HepG2 (cell line): Measurements from ENCODE around the gene C1orf116. TPM values are rescaled to one million over a fixed set of nuclear protein-coding genes. Genes with fewer than 3 reads are reported as not detected.

Source experiments
- ARNT ChIP-seq: fragments of 450-650 bp; IDR thresholded peaks from 2 replicates; pipeline ENCODE4 v1.6.1; 2017
- BCLAF1 ChIP-seq: fragments of 450-650 bp; IDR thresholded peaks from 2 replicates; pipeline ENCODE4 v1.6.1; 2017; ENCODE audit warnings: mild to moderate bottlenecking
- BHLHE40 ChIP-seq: IDR thresholded peaks from 2 replicates; pipeline ENCODE4 v1.6.1; 2011; ENCODE audit warnings: low read length, improper control_type of control experiment
- GABPB1 ChIP-seq: IDR thresholded peaks from 2 replicates; pipeline ENCODE4 v1.6.1; 2016; ENCODE audit warnings: mild to moderate bottlenecking, missing genetic modification reagents, moderate library complexity, missing compliant biosample characterization
- KAT2B ChIP-seq: fragments of 150-350 bp; IDR thresholded peaks from 2 replicates; pipeline ENCODE4 v1.6.1; 2014; ENCODE audit warnings: low read depth, low read length, borderline replicate concordance
- NR2F1 ChIP-seq, 2 experiments: fragments of 450-650 bp in 1 of 2; formaldehyde crosslinking in 1 of 2; IDR thresholded peaks; 2 replicates each; pipeline versions ENCODE4 v1.5.0 to v1.6.1; 2016 to 2020; ENCODE audit warnings: mild to moderate bottlenecking in 1 of 2, missing compliant biosample characterization in 1 of 2, missing genetic modification reagents in 1 of 2, moderate library complexity in 1 of 2
- SALL2 ChIP-seq: sonication (generic); formaldehyde crosslinking; IDR thresholded peaks from 2 replicates; pipeline ENCODE4 v1.8.1; 2023; ENCODE audit warnings: mild to moderate bottlenecking, missing genetic modification reagents, inconsistent platforms
- SIX1 ChIP-seq: sonication (generic); formaldehyde crosslinking; IDR thresholded peaks from 2 replicates; pipeline ENCODE4 v1.4.0; 2020; ENCODE audit warnings: missing genetic modification reagents, borderline replicate concordance
- SOX13 ChIP-seq, 3 experiments: fragments of 450-650 bp in 1 of 3; sonication (generic) in 1 of 3; formaldehyde crosslinking in 1 of 3; IDR thresholded peaks in 2 of 3; conservative IDR thresholded peaks in 1 of 3; 2 replicates each; pipeline versions ENCODE4 v1.5.0 to v1.6.1; 2016 to 2020; ENCODE audit warnings: antibody characterized with exemption in 1 of 3, mild to moderate bottlenecking in 1 of 3, missing compliant biosample characterization in 1 of 3, missing genetic modification reagents in 1 of 3, moderate library complexity in 1 of 3
- TFDP2 ChIP-seq: sonication (generic); formaldehyde crosslinking; IDR thresholded peaks from 2 replicates; pipeline ENCODE4 v1.4.0; 2020; ENCODE audit warnings: missing genetic modification reagents
- ZBTB4 ChIP-seq: sonication (generic); formaldehyde crosslinking; IDR thresholded peaks from 2 replicates; pipeline ENCODE4 v1.4.0; 2020; ENCODE audit warnings: missing genetic modification reagents, mild to moderate bottlenecking, borderline replicate concordance
- ZNF317 ChIP-seq: sonication (generic); formaldehyde crosslinking; IDR thresholded peaks from 2 replicates; pipeline ENCODE4 v1.5.0; 2020; ENCODE audit warnings: mild to moderate bottlenecking, missing genetic modification reagents
- ZNF326 ChIP-seq: sonication (generic); formaldehyde crosslinking; IDR thresholded peaks from 2 replicates; pipeline ENCODE4 v1.4.0; 2020; ENCODE audit warnings: missing genetic modification reagents, borderline replicate concordance
- ZNF557 ChIP-seq: sonication (generic); formaldehyde crosslinking; IDR thresholded peaks from 2 replicates; pipeline ENCODE4 v1.4.0; 2020; ENCODE audit warnings: missing genetic modification reagents
- ZNF574 ChIP-seq: sonication (generic); formaldehyde crosslinking; IDR thresholded peaks from 2 replicates; pipeline ENCODE4 v1.4.0; 2020; ENCODE audit warnings: missing genetic modification reagents
- ZNF780A ChIP-seq: sonication (generic); formaldehyde crosslinking; IDR thresholded peaks from 2 replicates; pipeline ENCODE4 v1.8.0; 2022; ENCODE audit warnings: mild to moderate bottlenecking, missing genetic modification reagents, moderate library complexity
- ZNF782 ChIP-seq: sonication (generic); formaldehyde crosslinking; IDR thresholded peaks from 2 replicates; pipeline ENCODE4 v1.4.0; 2020; ENCODE audit warnings: missing genetic modification reagents, mild to moderate bottlenecking, borderline replicate concordance
- polyA plus RNA-seq, 8 experiments: library from polyadenylated mRNA; depleted of rRNA in 3 of 8; stranded (reverse) in 7 of 8; unstranded in 1 of 8; fragments of >200 nt; fragmentation: Illumina TruSeq in 4 of 8; extraction: Trizol in 4 of 8; gene quantifications; 2 replicates each; pipeline versions ENCODE4 v1.2.1 to v1.2.3, GENCODE V29; 2011 to 2016; ENCODE audit warnings: low read depth in 4 of 8, missing spikeins in 1 of 8, mixed read lengths in 1 of 8; ENCODE audit not compliant: insufficient read depth in 1 of 8
- total RNA-seq, 5 experiments: library from RNA; depleted of rRNA; stranded (reverse); fragments of >200 nt; fragmentation: Illumina TruSeq; extraction: Trizol; gene quantifications; 2 replicates each; pipeline ENCODE4 v1.2.3, GENCODE V29; 2016; ENCODE audit warnings: low read depth in 1 of 5

C1orf116 gene
- total and polyA plus RNA-seq, 2 of the 13 experiments (the other 11 are each of a cell fraction or from before 2014, with no cell fraction given): 0.51 to 0.95 TPM

- TF ChIP-seq ZBTB4 (CRISPR knock-in tag): no peak
- TF ChIP-seq ZNF326: no peak
- TF ChIP-seq SALL2 (CRISPR knock-in tag): peak; percentile 30; the same call in 1 of the 2 replicates
- TF ChIP-seq ZNF317 (CRISPR knock-in tag): 0 out of 2 replicates have a peak, but pooled peaks have one; percentile 55
- no peak for TF ChIP-seq ZNF780A (CRISPR knock-in tag)
- TF ChIP-seq ZNF782 (CRISPR knock-in tag): no peak; the same call in 1 of the 2 replicates
- no peak for TF ChIP-seq NR2F1 (CRISPR knock-in tag; IDR thresholded peaks at IDR 0.05)
- no peak for TF ChIP-seq ARNT
- TF ChIP-seq SIX1: no peak
- no peak for TF ChIP-seq SOX13 (IDR thresholded peaks at IDR 0.05)
- TF ChIP-seq SOX13 (CRISPR knock-in tag; conservative IDR thresholded peaks at IDR 0.05 in 1 of 2, IDR thresholded peaks at IDR 0.05 in 1 of 2): 0 out of 4 replicates have a peak, but pooled peaks of 1 of the 2 experiments have one; percentile 5
- peak; percentile 57 for TF ChIP-seq TFDP2
- no peak for TF ChIP-seq BCLAF1
- TF ChIP-seq BHLHE40: no peak
- no peak for TF ChIP-seq ZNF557 (CRISPR knock-in tag)
- no peak for TF ChIP-seq ZNF574
- TF ChIP-seq KAT2B: no peak
- peak; percentile 76; the same call in 1 of the 2 replicates for TF ChIP-seq GABPB1 (CRISPR knock-in tag)
These were observed 18.1 kb upstream of the C1orf116 start (continued) for GRCh38 chr1:207050480-207051190.
